GM18511 (cell line): Measurements from ENCODE around the gene RAD52.

ENCODE experiments used
- ATAC-seq: cut with Tn5 transposase; IDR thresholded peaks from one replicate; pipeline ENCODE4 v1.9.1; 2021; ENCODE audit warnings: mild to moderate bottlenecking, moderate library complexity; ENCODE audit not compliant: unreplicated experiment

Gene RAD52

DNA sequence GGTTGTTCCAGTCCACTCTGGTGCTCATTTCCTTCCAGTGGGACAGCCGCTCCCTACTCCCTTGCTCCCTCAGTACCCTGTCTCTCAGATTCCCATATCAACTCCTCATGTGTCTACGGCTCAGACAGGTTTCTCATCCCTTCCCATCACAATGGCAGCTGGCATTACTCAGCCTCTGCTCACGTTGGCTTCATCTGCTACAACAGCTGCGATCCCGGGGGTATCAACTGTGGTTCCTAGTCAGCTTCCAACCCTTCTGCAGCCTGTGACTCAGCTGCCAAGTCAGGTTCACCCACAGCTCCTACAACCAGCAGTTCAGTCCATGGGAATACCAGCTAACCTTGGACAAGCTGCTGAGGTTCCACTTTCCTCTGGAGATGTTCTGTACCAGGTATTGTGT lies 69.9 kb downstream of the RAD52 start:
- ATAC-seq = no peak

DNA sequence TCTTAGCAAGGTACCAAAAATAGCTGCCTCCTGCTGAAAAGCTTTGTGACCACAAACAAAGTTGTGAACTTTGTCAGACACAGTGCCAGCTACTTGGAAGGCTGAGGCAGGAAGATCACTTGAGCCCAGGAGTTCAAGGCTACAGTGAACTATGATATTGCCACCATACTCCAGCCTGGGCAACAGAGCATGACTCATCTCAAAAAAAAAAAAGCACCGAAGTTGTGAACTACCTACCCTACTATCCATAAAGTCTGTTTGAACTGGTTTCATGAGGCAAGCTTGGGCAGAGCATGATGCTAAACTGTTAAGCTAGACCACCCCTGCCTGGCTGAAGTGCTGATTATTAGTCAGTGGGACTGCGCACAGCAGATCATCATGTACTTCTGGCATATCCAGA lies 75.5 kb downstream of the RAD52 start:
- no peak for ATAC-seq

DNA sequence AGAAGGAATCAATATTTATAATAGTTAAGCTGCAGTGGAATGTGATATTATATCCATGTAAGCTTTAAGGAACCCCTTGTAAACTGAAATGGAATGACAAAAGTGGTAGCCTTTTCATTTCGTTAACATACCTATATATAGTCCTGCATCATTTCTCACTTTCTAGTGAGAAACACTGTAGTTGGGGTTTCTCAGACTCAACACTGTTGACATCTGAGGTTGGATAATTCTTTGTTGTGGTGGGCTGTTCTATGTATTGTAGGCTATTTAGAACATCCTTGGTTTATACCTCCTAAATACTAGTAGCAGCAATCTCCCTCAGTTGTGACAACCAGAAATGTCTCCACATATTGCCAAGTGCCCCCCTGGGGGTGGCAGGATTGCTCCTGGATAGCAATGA lies 79.1 kb downstream of the RAD52 start:
- ATAC-seq = no peak

DNA sequence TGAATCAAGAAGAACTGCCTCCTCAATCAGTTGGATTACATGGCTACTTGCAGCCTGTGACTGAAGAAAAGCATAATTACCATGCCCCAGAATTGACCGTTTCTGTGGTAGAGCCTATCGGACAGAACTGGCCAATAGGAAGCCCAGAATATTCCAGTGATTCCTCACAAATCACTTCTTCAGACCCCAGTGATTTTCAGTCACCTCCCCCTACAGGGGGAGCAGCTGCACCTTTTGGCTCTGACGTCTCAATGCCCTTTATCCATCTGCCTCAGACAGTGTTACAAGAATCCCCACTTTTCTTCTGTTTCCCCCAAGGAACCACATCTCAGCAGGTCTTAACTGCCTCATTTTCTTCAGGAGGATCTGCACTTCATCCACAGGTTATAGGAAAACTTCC lies 80.8 kb downstream of the RAD52 start:
- ATAC-seq = no peak

DNA sequence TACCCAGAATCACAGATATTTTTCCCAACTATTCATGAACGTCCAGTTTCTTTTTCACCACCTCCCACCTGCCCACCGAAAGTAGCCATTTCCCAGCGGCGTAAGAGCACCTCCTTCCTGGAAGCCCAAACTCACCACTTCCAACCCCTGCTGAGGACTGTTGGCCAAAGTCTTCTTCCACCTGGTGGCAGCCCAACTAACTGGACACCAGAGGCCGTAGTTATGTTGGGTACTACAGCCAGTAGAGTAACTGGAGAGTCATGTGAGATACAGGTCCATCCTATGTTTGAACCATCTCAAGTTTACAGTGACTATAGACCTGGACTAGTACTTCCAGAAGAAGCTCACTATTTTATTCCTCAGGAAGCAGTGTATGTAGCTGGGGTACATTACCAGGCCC lies 81.6 kb downstream of the RAD52 start:
- no peak for ATAC-seq

DNA sequence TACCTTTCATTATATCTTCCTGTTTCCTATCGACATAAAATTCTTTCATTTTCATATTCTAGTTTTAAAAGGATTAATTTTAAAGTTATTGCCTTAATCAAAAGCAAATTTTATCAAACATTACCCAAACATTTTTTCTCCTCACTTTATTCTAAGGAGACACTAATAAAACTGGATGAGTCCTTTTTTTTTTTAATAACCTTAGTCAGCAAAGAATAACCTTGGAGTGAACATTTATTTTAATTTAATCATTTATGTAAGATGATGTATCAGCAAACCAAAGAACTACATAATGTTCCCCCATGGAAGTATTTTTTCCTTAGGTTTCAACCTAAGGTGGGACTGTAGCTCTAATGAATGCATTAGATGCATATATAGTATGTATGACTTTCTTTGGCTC lies 83.9 kb downstream of the RAD52 start:
- ATAC-seq = no peak

DNA sequence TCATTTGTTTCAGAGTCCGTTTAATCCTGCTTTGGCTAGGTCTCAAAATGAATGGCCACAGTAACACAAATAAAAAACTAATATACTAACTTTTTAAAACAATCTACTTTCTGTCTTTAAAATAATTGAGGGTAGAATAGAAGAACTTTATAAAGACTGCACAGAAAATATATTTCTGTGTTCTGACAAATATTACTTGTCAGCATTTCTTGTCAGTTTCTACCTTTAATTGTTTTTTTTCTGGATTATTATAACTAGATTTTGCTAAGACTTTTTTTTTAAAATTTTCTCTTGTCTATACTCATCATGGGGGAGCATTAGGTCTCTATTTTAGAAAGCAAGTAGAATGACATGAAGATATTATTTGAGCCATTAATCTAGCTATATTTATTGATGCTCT lies 86.2 kb downstream of the RAD52 start:
- ATAC-seq = no peak

DNA sequence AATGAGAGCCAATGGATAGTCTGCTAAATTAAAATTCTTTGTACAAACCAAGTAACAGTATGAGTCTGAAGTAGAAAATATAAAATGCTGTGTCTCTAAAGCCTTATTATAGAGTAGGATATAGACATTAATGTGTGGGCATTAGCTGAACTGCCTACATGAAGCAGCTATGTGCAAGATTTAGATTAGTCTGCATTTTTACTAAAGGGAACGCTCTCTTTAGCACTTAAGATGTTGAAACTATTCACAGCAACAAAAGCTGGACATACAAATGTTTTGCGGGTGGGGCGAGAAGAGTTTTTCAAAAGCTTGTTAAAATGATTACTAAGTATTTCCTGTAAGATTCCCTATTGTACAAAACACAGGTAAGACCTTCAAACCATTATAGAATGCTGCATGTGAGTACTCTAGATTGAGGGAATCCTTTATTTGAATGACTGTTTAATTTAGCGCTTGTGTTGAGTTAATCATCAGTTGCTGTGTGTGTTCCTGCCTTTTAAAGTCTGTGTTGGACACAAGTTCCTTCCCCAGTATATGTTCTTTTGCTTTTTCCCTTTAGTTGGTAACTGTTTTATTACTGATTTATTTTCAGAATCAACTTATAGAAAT lies 87.1 kb downstream of the RAD52 start:
- ATAC-seq = no peak
